ENCODE data around the gene TBX3.

The TBX3 gene

GRCh38 chr12:114701104-114701414 lies 17.1 kb upstream of the TBX3 start:
- no peak overlapping the region for H3K4me3 ChIP-seq (ENCODE audit: low read depth, low read length)
- no peak for TF ChIP-seq CTCF (IDR thresholded peaks at IDR 0.05; ENCODE audit: borderline replicate concordance, insufficient read depth, low read depth, low read length)

GRCh38 chr12:114700392-114701103 lies 16.6 kb upstream of the TBX3 start:
- no peak for TF ChIP-seq CTCF (IDR thresholded peaks at IDR 0.05; ENCODE audit: borderline replicate concordance, insufficient read depth, low read depth, low read length)
- no peak overlapping the region for H3K4me3 ChIP-seq (ENCODE audit: low read depth, low read length)

- H3K4me3 ChIP-seq (ENCODE audit: low read depth, low read length): no peak overlapping the region
- TF ChIP-seq CTCF (IDR thresholded peaks at IDR 0.05; ENCODE audit: borderline replicate concordance, insufficient read depth, low read depth, low read length): no peak
Measured at GRCh38 chr12:114698566-114699163, 14.7 kb upstream of the TBX3 start.

- no peak overlapping the region for H3K4me3 ChIP-seq (ENCODE audit: low read depth, low read length)
- TF ChIP-seq CTCF (IDR thresholded peaks at IDR 0.05; ENCODE audit: borderline replicate concordance, insufficient read depth, low read depth, low read length): no peak
Measured at GRCh38 chr12:114697741-114698565, 14.0 kb upstream of the TBX3 start.

GRCh38 chr12:114697243-114697716 lies 13.3 kb upstream of the TBX3 start:
- no peak overlapping the region for H3K4me3 ChIP-seq (ENCODE audit: low read depth, low read length)
- TF ChIP-seq CTCF (IDR thresholded peaks at IDR 0.05; ENCODE audit: borderline replicate concordance, insufficient read depth, low read depth, low read length): no peak

- no peak for TF ChIP-seq CTCF (IDR thresholded peaks at IDR 0.05; ENCODE audit: borderline replicate concordance, insufficient read depth, low read depth, low read length)
- no peak overlapping the region for H3K4me3 ChIP-seq (ENCODE audit: low read depth, low read length)
Measured at GRCh38 chr12:114696443-114697242, 12.7 kb upstream of the TBX3 start.
